WI38 (cell line): Measurements from ENCODE around the gene ANKRD13C.
A peak's percentile ranks its signal among the peaks of the same experiment; 100 is the strongest.

Experiments used
- H3K4me3 ChIP-seq: 2 replicates; pipeline ENCODE4 v1.5.1; 2011; ENCODE audit warnings: low read depth, mild to moderate bottlenecking, control low read depth, low read length
- CTCF ChIP-seq: IDR thresholded peaks from 2 replicates; pipeline ENCODE4 v1.5.1; 2012; ENCODE audit warnings: low read depth, mild to moderate bottlenecking, control low read depth, low read length

The ANKRD13C gene

GRCh38 chr1:70354332-70355110, at the start of gene ANKRD13C:
TSS of gene ANKRD13C (minus strand) at chr1:70354722. CDS start at chr1:70354408, 314 bp downstream.
- H3K4me3 ChIP-seq = peak within 1 kb of the TSS; percentile 90
- TF ChIP-seq CTCF = no peak

GRCh38 chr1:70403759-70404158, 49.2 kb upstream of the ANKRD13C start:
- TF ChIP-seq CTCF = no peak
- no peak overlapping the region for H3K4me3 ChIP-seq

GRCh38 chr1:70401974-70402373, 47.5 kb upstream of the ANKRD13C start:
- no peak for TF ChIP-seq CTCF
- H3K4me3 ChIP-seq = no peak overlapping the region

- no peak for TF ChIP-seq CTCF
- no peak overlapping the region for H3K4me3 ChIP-seq
Observed at GRCh38 chr1:70400335-70400734, 45.8 kb upstream of the ANKRD13C start.

- H3K4me3 ChIP-seq = no peak overlapping the region
- no peak for TF ChIP-seq CTCF
Observed at GRCh38 chr1:70397013-70397412, 42.5 kb upstream of the ANKRD13C start.

- no peak overlapping the region for H3K4me3 ChIP-seq
- TF ChIP-seq CTCF = no peak
Observed at GRCh38 chr1:70396607-70397006, 42.1 kb upstream of the ANKRD13C start.

GRCh38 chr1:70392626-70393025, 38.1 kb upstream of the ANKRD13C start:
- H3K4me3 ChIP-seq = no peak overlapping the region
- no peak for TF ChIP-seq CTCF
